PC-9 (cell line): ENCODE results near the gene CLDN6. TPM values are rescaled to one million over a fixed set of nuclear protein-coding genes. Genes with fewer than 3 reads are reported as not detected.

ENCODE experiments used
- BruUV-seq: library from RNA; stranded (reverse); fragments of 400-500 nt; replicated peaks from 2 replicates; lab custom pipeline; 2021; lab: Mats Ljungman, UMichigan
- CTCF ChIA-PET: fragments of 300-600 bp; sonication (Branson Sonifier 250); formaldehyde crosslinking; loops from one replicate; lab custom pipeline; 2022; ENCODE audit warnings: antibody characterized with exemption; lab: Charles Lee
- POLR2A ChIA-PET: fragments of 300-600 bp; sonication (Branson Sonifier 250); formaldehyde crosslinking; loops from one replicate; lab custom pipeline; 2022; ENCODE audit warnings: antibody characterized with exemption; ENCODE audit not compliant: unreplicated experiment; lab: Charles Lee
- DNase-seq, 2 experiments: peaks; one replicate each; pipeline versions ENCODE4 v3.0.0 to v3.0.0-alpha.2; 2015 to 2022; ENCODE audit warnings: mixed read lengths in 1 of 2
- H2AFZ ChIP-seq: fragments of 200-600 bp; sonication (generic); 2 replicates; pipeline ENCODE4 v1.8.1; 2017; ENCODE audit warnings: antibody characterized with exemption
- H3F3A ChIP-seq: fragments of 200-600 bp; sonication (generic); 2 replicates; pipeline ENCODE4 v1.8.1; 2017; ENCODE audit warnings: antibody characterized with exemption, mild to moderate bottlenecking, low read depth; ENCODE audit not compliant: insufficient read depth
- H3K27ac ChIP-seq: fragments of 200-600 bp; sonication (generic); 2 replicates; pipeline ENCODE4 v1.6.1; 2016; ENCODE audit warnings: mixed run types
- H3K27me3 ChIP-seq: fragments of 200-600 bp; sonication (generic); 2 replicates; pipeline ENCODE4 v1.6.1; 2016; ENCODE audit warnings: low read depth, mixed run types; ENCODE audit not compliant: insufficient read depth
- H3K36me3 ChIP-seq: fragments of 200-600 bp; sonication (generic); 2 replicates; pipeline ENCODE4 v1.6.1; 2016; ENCODE audit warnings: low read depth, mixed run types
- H3K4me1 ChIP-seq: fragments of 200-600 bp; sonication (generic); replicated peaks from 2 replicates; pipeline ENCODE4 v1.6.1; 2016; ENCODE audit warnings: mixed run types; ENCODE audit not compliant: insufficient read depth
- H3K4me2 ChIP-seq: fragments of 200-600 bp; sonication (generic); 2 replicates; pipeline ENCODE4 v1.6.1; 2017; ENCODE audit warnings: mixed run types
- H3K4me3 ChIP-seq: fragments of 200-600 bp; sonication (generic); 2 replicates; pipeline ENCODE4 v1.6.1; 2016; ENCODE audit warnings: mixed run types
- H3K79me2 ChIP-seq: fragments of 200-600 bp; sonication (generic); 2 replicates; pipeline ENCODE4 v1.6.1; 2017; ENCODE audit warnings: low read depth, mixed run types
- H3K9me2 ChIP-seq: fragments of 200-600 bp; sonication (generic); 2 replicates; pipeline ENCODE4 v1.8.1; 2017; ENCODE audit warnings: mild to moderate bottlenecking; ENCODE audit not compliant: insufficient read depth
- H3K9me3 ChIP-seq: fragments of 200-600 bp; sonication (generic); 2 replicates; pipeline ENCODE4 v1.8.1; 2016; ENCODE audit warnings: low read depth; ENCODE audit not compliant: insufficient read depth
- H4K20me1 ChIP-seq: fragments of 200-600 bp; sonication (generic); 2 replicates; pipeline ENCODE4 v1.8.1; 2017; ENCODE audit not compliant: insufficient read depth
- CTCF ChIP-seq: fragments of 200-600 bp; sonication (generic); conservative IDR thresholded peaks from 2 replicates; pipeline ENCODE4 v1.6.1; 2017; ENCODE audit warnings: mixed run types, antibody characterized with exemption, mild to moderate bottlenecking, moderate library complexity
- EZH2 ChIP-seq: fragments of 200-600 bp; sonication (generic); IDR thresholded peaks from 2 replicates; pipeline ENCODE4 v1.8.0; 2017; ENCODE audit warnings: antibody characterized with exemption, low read depth
- intact Hi-C: fragments of 100-400 bp; cut with micrococcal nuclease; formaldehyde crosslinking; loops from one replicate; pipeline ENCODE4 v1.10.0; 2022; ENCODE audit not compliant: unreplicated experiment
- total RNA-seq: library from RNA; stranded (reverse); gene quantifications from 2 replicates; pipeline ENCODE4 v1.2.3, GENCODE V29; 2021

The CLDN6 gene
- total RNA-seq, 1 experiment from 2014 or later: 0.26 TPM

- Histone ChIP-seq H2AFZ (no peak overlapping the region), H3K79me2 (no peaks in the 10 kb centered on the region), H3K9me3 (no peaks in the 10 kb centered on the region), H3K27me3 (no peaks in the 10 kb centered on the region), H3F3A (no peaks in the 10 kb centered on the region; the same call in 1 of the 2 replicates), H3K4me2 (no peak overlapping the region), H3K4me1 (peaks cover 25% of the 10 kb centered on the region), H3K27ac (no peak overlapping the region), H3K4me3 (no peak overlapping the region), H4K20me1 (no peaks in the 10 kb centered on the region), H3K9me2 (no peaks in the 10 kb centered on the region), H3K36me3 (no peaks in the 10 kb centered on the region)
- TF ChIP-seq CTCF (no peak), EZH2 (no peak)
- intact Hi-C loops: loop anchor here (1.0 kb wide), 1 partner anchor 29 kb away; the partner anchor contains the start of gene TNFRSF12A
- CTCF ChIA-PET: interaction anchor here (0.7 to 1.1 kb wide), 8 partner anchors 9 to 67 kb away, joined by 3 to 7 read pairs (median 3); no protein-coding TSS in a partner anchor
- TSS peak; percentile 43 for BruUV-seq
- peak in 1 of 2 experiments; percentile 73 for DNase-seq
- POLR2A ChIA-PET: interaction anchor here (0.5 to 2.6 kb wide), 10 partner anchors 18 to 265 kb away, joined by 3 to 41 read pairs (median 6); partner anchors contain the start of genes CLDN9, HCFC1R1, THOC6 and TNFRSF12A
Measured at GRCh38 chr16:2991566-2992261, 26.3 kb downstream of the CLDN6 start.

GRCh38 chr16:2990891-2991290 is 27.1 kb downstream of the CLDN6 start:
- H3K4me3 ChIP-seq: no peak overlapping the region
- ChIA-PET CTCF (interaction anchor here (0.7 to 1.1 kb wide), 4 partner anchors 19 to 64 kb away, joined by 3 to 7 read pairs (median 4); no protein-coding TSS in a partner anchor), POLR2A (interaction anchor here (0.5 to 2.6 kb wide), 7 partner anchors 19 to 266 kb away, joined by 3 to 41 read pairs (median 6); partner anchors contain the start of genes CLDN9, HCFC1R1, THOC6 and TNFRSF12A)
- H3K79me2 ChIP-seq: no peaks in the 10 kb centered on the region
- BruUV-seq: no TSS peak
- peak in 1 of 2 experiments; percentile 87 for DNase-seq
- no peaks in the 10 kb centered on the region for H3K27me3 ChIP-seq
- no peaks in the 10 kb centered on the region for H3K9me2 ChIP-seq
- H3F3A ChIP-seq: peaks cover 4% of the 10 kb centered on the region; the same call in 1 of the 2 replicates
- H3K4me1 ChIP-seq: peaks cover 23% of the 10 kb centered on the region; the same call in 1 of the 2 replicates
- no peak overlapping the region for H2AFZ ChIP-seq
- H3K9me3 ChIP-seq: no peaks in the 10 kb centered on the region
- no peaks in the 10 kb centered on the region for H3K36me3 ChIP-seq
- H3K4me2 ChIP-seq: peak overlapping the region; percentile 19
- TF ChIP-seq CTCF (no peak), EZH2 (no peak)
- H3K27ac ChIP-seq: no peak overlapping the region
- intact Hi-C loops: loop anchor here (1.0 kb wide), 1 partner anchor 29 kb away; the partner anchor contains the start of gene TNFRSF12A
- no peaks in the 10 kb centered on the region for H4K20me1 ChIP-seq

- no peaks in the 10 kb centered on the region for H3K9me2 ChIP-seq
- no peaks in the 10 kb centered on the region for H3K9me3 ChIP-seq
- no TSS peak for BruUV-seq
- no peaks in the 10 kb centered on the region for H3K27me3 ChIP-seq
- DNase-seq: no peak
- H3K36me3 ChIP-seq: no peaks in the 10 kb centered on the region
- H3K4me3 ChIP-seq: no peak overlapping the region
- no peaks in the 10 kb centered on the region for H4K20me1 ChIP-seq
- no peak overlapping the region for H3K27ac ChIP-seq
- H3K79me2 ChIP-seq: no peaks in the 10 kb centered on the region
- H3K4me1 ChIP-seq: peaks cover 22% of the 10 kb centered on the region; the same call in 1 of the 2 replicates
- H3F3A ChIP-seq: peaks cover 17% of the 10 kb centered on the region; the same call in 1 of the 2 replicates
- H3K4me2 ChIP-seq: no peak overlapping the region
- ChIA-PET POLR2A (no interaction called here), CTCF (interaction anchor here (0.6 kb wide), 1 partner anchor 37 kb away, joined by 6 read pairs; no protein-coding TSS in a partner anchor)
- H2AFZ ChIP-seq: no peak overlapping the region
- TF ChIP-seq CTCF: no peak
- TF ChIP-seq EZH2: no peak
- intact Hi-C loops: no loop called here
Measured at GRCh38 chr16:2988590-2989099, 29.3 kb downstream of the CLDN6 start.
